Subcutaneous abdominal adipose tissue (tissue), 5 donors: ENCODE results near the gene NADK.

ENCODE experiments used
- H3K27ac ChIP-seq: one replicate; pipeline ENCODE4 v1.7.0; 2013; ENCODE audit warnings: low read depth, mild to moderate bottlenecking, inconsistent platforms, low read length, moderate library complexity
- H3K27me3 ChIP-seq, 5 donors: one replicate each; pipeline ENCODE4 v1.7.0; 2013; ENCODE audit warnings: low read length in 5 of 5, inconsistent platforms in 1 of 5; ENCODE audit not compliant: control insufficient read depth in 5 of 5, insufficient read depth in 4 of 5
- H3K36me3 ChIP-seq, 5 donors: one replicate each; pipeline ENCODE4 v1.7.0; 2013; ENCODE audit warnings: low read length in 5 of 5; ENCODE audit not compliant: control insufficient read depth in 5 of 5, insufficient read depth in 5 of 5
- H3K4me1 ChIP-seq, 5 donors: one replicate each; pipeline ENCODE4 v1.7.0; 2013; ENCODE audit warnings: low read length in 5 of 5, mild to moderate bottlenecking in 3 of 5, moderate library complexity in 1 of 5; ENCODE audit not compliant: control insufficient read depth in 5 of 5, insufficient read depth in 5 of 5
- H3K4me3 ChIP-seq, 5 donors: one replicate each; pipeline ENCODE4 v1.7.0; 2013; ENCODE audit warnings: low read length in 5 of 5, low read depth in 1 of 5
- H3K9ac ChIP-seq, 5 donors: one replicate each; pipeline ENCODE4 v1.7.0; 2013; ENCODE audit warnings: low read length in 5 of 5, mild to moderate bottlenecking in 4 of 5, moderate library complexity in 3 of 5
- H3K9me3 ChIP-seq, 5 donors: one replicate each; pipeline ENCODE4 v1.7.0; 2013; ENCODE audit warnings: low read length in 5 of 5; ENCODE audit not compliant: control insufficient read depth in 5 of 5
- donor health status: healthy.
- donor health status: healthy.
- donor health status: healthy.
- donor health status: healthy.
- donor health status: healthy.

The NADK gene

DNA sequence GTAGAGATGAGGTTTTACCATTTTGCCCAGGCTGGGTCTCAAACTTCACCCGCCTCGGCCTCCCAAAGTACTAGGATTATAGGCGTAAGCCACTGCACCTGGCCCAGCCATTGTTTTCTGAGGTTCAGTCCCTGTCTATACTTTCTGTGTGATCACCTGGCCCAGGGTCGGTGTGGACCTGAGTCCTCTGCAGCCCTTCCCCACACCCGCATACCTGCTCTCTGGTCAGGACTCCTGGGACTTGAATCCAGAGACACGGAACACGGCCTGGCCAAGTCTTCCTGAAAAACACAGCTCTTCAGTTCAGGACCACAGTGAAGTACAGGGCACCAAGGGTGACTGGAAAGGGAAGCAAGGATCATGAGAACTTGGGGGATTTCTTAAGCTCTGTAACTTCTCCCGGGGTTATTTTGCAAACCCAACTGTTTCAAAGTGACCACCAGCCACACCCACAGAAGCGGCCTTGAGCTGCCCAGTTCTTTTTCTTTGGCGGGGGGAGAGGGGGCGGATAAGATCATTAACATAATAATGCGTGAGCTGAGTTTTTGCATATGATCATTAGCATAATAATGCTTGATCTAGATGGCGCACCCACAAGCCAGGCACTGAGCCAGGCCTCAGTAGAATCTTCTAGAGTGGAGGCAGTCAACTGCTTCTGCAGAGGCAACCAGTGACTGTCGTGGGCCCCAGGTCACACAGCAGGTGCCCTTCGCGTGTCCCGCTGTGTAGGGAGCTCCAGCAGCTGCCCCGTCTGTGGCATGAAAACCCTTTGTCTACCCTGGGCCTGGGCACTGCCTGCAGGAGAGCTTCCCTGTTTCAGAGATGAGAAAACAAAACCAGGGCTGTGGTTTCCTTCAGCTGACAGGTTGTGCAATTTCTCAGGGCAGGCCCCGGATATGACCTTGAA lies 1.7 kb upstream of the NADK start:
- peak overlapping the region; percentile 60 for H3K27ac ChIP-seq
- no peaks in the 10 kb centered on the region for H3K9me3 ChIP-seq
- H3K36me3 ChIP-seq: peaks cover 0 to 5% (median 4%) of the 10 kb centered on the region in 5 donors
- peak overlapping the region in 1 of 5 donors; percentile 92 for H3K4me3 ChIP-seq
- H3K9ac ChIP-seq: peak overlapping the region in 3 of 5 donors; percentile 27 to 56 (median 42)
- H3K27me3 ChIP-seq: no peaks in the 10 kb centered on the region
- peaks cover 23 to 83% (median 78%) of the 10 kb centered on the region in 5 donors for H3K4me1 ChIP-seq

DNA sequence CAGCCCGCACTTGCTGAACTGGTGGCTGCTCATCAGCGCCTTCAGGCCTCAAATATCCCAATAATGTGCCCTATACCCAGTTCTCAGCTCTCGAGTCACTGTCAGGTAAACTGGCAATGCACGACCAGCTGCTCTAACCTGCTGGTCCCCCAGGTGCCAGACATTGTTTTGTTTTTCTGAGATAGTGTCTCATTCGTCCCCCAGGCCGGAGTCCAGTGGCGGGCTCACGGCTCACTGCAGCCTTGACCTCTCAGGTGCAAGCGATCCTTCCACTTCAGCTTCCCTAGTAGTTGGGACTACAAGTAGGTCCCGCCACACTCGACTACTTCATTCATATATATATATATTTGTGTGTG lies 1.0 kb upstream of the NADK start:
- no peaks in the 10 kb centered on the region for H3K9me3 ChIP-seq

DNA sequence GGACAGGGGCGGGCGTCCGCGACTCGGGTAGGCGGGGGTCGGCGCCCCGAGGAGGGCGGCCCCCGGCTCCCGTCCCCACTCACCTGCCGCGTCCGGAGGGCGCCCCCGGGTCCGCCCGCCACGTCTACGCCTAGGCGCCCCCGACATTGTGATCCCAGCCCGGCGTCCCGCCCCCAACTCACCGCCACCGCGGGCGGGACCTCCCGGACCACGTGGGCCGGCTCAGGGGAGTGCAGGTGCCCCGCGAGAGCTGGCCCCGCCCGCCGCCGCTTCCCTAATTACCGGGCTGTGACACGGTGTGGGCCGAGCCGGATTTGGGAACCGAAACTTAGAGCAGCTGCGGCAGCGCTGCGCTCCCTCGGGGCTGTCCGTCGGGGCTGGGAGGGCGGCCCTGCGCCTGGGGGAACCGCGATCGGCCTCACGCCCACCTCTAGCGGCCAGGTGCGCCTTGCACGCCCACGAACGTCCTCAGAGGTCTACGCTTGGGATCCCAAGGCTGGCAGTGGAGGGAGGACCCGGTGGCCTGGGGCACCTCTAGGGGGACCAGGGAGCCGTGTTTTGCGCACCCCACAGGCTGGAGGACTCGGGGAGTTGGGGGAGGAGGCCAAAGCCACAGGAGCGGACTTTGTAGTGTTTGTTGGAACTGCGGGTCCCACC lies 521 bp upstream of the NADK start:
- Histone ChIP-seq H3K36me3 (no peaks in the 10 kb centered on the region), H3K27me3 (no peaks in the 10 kb centered on the region), H3K27ac (peak overlapping the region; percentile 60), H3K4me3 (peak overlapping the region in 4 of 5 donors; percentile 36 to 92 (median 56)), H3K4me1 (peaks cover 23 to 90% (median 83%) of the 10 kb centered on the region in 5 donors), H3K9me3 (no peaks in the 10 kb centered on the region), H3K9ac (peak overlapping the region in 4 of 5 donors; percentile 38 to 71 (median 55))

More for the DNA sequence above, 1.0 kb upstream of the NADK start:
- Histone ChIP-seq H3K9ac (peak overlapping the region in 4 of 5 donors; percentile 38 to 71 (median 55)), H3K4me3 (peak overlapping the region in 4 of 5 donors; percentile 36 to 92 (median 56)), H3K27me3 (no peaks in the 10 kb centered on the region), H3K36me3 (no peaks in the 10 kb centered on the region), H3K27ac (peak overlapping the region; percentile 60), H3K4me1 (peaks cover 23 to 89% (median 83%) of the 10 kb centered on the region in 5 donors)

- H3K9me3 ChIP-seq: no peaks in the 10 kb centered on the region
- H3K4me3 ChIP-seq: peak overlapping the region; percentile 63 to 92 (median 79)
- no peaks in the 10 kb centered on the region for H3K27me3 ChIP-seq
- H3K36me3 ChIP-seq: peaks cover 0 to 1% (median 0%) of the 10 kb centered on the region in 5 donors
- peak overlapping the region; percentile 99 for H3K27ac ChIP-seq
- peak overlapping the region; percentile 95 to 99 (median 97) for H3K9ac ChIP-seq
- H3K4me1 ChIP-seq: peaks cover 19 to 80% (median 73%) of the 10 kb centered on the region in 5 donors
Measured at GRCh38 chr1:1777583-1777899, 729 bp downstream of the NADK start.

- Histone ChIP-seq H3K4me1 (peaks cover 19 to 73% (median 67%) of the 10 kb centered on the region in 5 donors), H3K27ac (peak overlapping the region; percentile 99), H3K9me3 (no peaks in the 10 kb centered on the region), H3K27me3 (no peaks in the 10 kb centered on the region), H3K36me3 (peaks cover 0 to 8% (median 2%) of the 10 kb centered on the region in 5 donors), H3K9ac (peak overlapping the region; percentile 65 to 99 (median 95)), H3K4me3 (peak overlapping the region; percentile 63 to 92 (median 79))
Measured at GRCh38 chr1:1776672-1777582, 1.3 kb downstream of the NADK start.

GRCh38 chr1:1775327-1776226 lies 2.7 kb downstream of the NADK start:
- H3K4me3 ChIP-seq: peak overlapping the region in 2 of 5 donors; percentile 23 to 26
- peaks cover 0 to 5% (median 2%) of the 10 kb centered on the region in 5 donors for H3K9me3 ChIP-seq
- H3K36me3 ChIP-seq: peaks cover 0 to 11% (median 8%) of the 10 kb centered on the region in 5 donors
- peaks cover 19 to 60% (median 54%) of the 10 kb centered on the region in 5 donors for H3K4me1 ChIP-seq
- peak overlapping the region; percentile 99 for H3K27ac ChIP-seq
- no peaks in the 10 kb centered on the region for H3K27me3 ChIP-seq
- peak overlapping the region in 4 of 5 donors; percentile 53 to 82 (median 58) for H3K9ac ChIP-seq

DNA sequence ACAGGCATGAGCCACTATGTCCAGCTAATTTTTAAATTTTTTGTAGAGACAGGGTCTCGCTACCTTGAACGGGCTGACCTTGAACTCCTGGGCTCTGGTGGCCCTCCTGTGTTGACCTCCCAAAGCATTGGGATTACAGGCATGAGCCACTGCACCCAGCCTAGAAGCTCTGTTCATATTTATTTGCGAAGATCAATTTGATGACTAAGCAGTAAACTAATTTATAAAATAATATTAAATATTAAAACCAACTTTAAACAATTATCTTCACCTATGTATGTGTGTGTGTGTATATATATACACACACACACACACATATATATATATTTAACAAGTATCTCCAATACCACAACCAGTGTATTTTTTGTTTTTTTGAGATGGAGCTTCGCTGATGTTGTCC lies 4.4 kb downstream of the NADK start:
- no peak overlapping the region for H3K27ac ChIP-seq
- H3K4me3 ChIP-seq: no peak overlapping the region
- peaks cover 0 to 5% (median 2%) of the 10 kb centered on the region in 5 donors for H3K9me3 ChIP-seq
- H3K9ac ChIP-seq: no peak overlapping the region
- H3K27me3 ChIP-seq: no peaks in the 10 kb centered on the region
- peaks cover 0 to 11% (median 8%) of the 10 kb centered on the region in 5 donors for H3K36me3 ChIP-seq
- peaks cover 14 to 43% (median 37%) of the 10 kb centered on the region in 5 donors for H3K4me1 ChIP-seq

DNA sequence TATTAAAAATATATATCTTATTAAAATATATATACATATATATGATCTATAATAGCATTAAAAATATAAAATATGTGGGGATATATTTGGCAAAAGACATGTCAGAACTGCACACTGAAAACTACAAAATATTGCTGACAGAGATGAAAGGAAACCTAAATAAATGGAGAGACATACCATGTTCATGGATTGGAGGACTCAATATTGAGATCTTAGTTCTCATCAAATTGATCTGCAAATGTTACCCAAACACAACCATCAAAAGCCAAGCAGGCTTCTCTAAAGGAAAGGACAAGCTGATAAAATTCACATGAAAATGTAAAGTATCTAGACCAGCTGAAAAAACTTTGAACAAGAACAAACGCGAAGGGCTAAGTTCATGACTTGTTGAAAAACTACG lies 7.2 kb downstream of the NADK start:
- Histone ChIP-seq H3K9me3 (peaks cover 0 to 5% (median 2%) of the 10 kb centered on the region in 5 donors), H3K4me1 (peaks cover 8 to 18% (median 16%) of the 10 kb centered on the region in 5 donors), H3K9ac (no peak overlapping the region), H3K4me3 (no peak overlapping the region), H3K27me3 (no peaks in the 10 kb centered on the region), H3K36me3 (peaks cover 0 to 23% (median 12%) of the 10 kb centered on the region in 5 donors), H3K27ac (no peak overlapping the region)
